ENCODE measurements around the gene PJA2. TPM values are rescaled to one million over a fixed set of nuclear protein-coding genes. Genes with fewer than 3 reads are reported as not detected.

PJA2 gene
- total and polyA plus RNA-seq, 2 donors (not counting 3 experiments of a cell fraction or from before 2014, with no cell fraction given), result 24.4 to 64.9 TPM

- DNase-seq (ENCODE audit: low read depth, low spot score), result no peak
- H3K9ac ChIP-seq (replicated peaks; ENCODE audit: extremely low read depth, insufficient read depth, low read length), result no peak overlapping the region
- POLR2A ChIA-PET, result no interaction called here
- CTCF ChIA-PET, result no interaction called here
- H3K9me1 ChIP-seq (replicated peaks; ENCODE audit: control insufficient read depth, extremely low read depth, insufficient read depth, low read length), result no peaks in the 10 kb centered on the region
- no peak overlapping the region for H3K27ac ChIP-seq (ENCODE audit: insufficient read depth, low read depth, low read length)
- no peaks in the 10 kb centered on the region for H3K4me1 ChIP-seq (ENCODE audit: control insufficient read depth, extremely low read depth, insufficient read depth, low read length)
- no peaks in the 10 kb centered on the region for H3K27me3 ChIP-seq (ENCODE audit: control insufficient read depth in 2 of 2, insufficient read depth in 2 of 2, low read length in 2 of 2)
- H3K4me3 ChIP-seq (replicated peaks in 1 of 3; ENCODE audit: insufficient read depth in 1 of 3, low read depth in 1 of 3, low read length in 3 of 3), result no peak overlapping the region
- H2AFZ ChIP-seq (ENCODE audit: low read depth, low read length), result no peak overlapping the region
- dilution Hi-C loops (cut with MboI; ENCODE audit: extremely low pct_ligation_motif_present, low sequenced_read_pairs), result no loop called here
- no peaks in the 10 kb centered on the region for H3K79me2 ChIP-seq (ENCODE audit: control insufficient read depth, insufficient read depth, low read length)
- intact Hi-C loops (cut with micrococcal nuclease), result loop anchor here (5.0 kb wide), 1 partner anchor 158 kb away; no protein-coding TSS in a partner anchor
- H4K20me1 ChIP-seq (replicated peaks; ENCODE audit: control insufficient read depth, extremely low read depth, insufficient read depth, low read length), result no peaks in the 10 kb centered on the region
- TF ChIP-seq EZH2 (IDR thresholded peaks at IDR 0.05; ENCODE audit: borderline replicate concordance, low read depth, low read length, severe bottlenecking), result no peak
- TF ChIP-seq GATA2 (IDR thresholded peaks at IDR 0.05; ENCODE audit: insufficient read depth, insufficient read length, low read depth, low read length), result no peak
- TF ChIP-seq POLR2A (IDR thresholded peaks at IDR 0.05; ENCODE audit: low read depth, low read length), result no peak
- TF ChIP-seq JUN (IDR thresholded peaks at IDR 0.05; ENCODE audit: borderline replicate concordance, insufficient read depth, insufficient read length, low read depth), result no peak
- no peak for TF ChIP-seq FOS (IDR thresholded peaks at IDR 0.05; ENCODE audit: borderline replicate concordance, insufficient read depth, low read length)
- no peak for TF ChIP-seq CTCF (IDR thresholded peaks at IDR 0.05; ENCODE audit: extremely low read depth in 1 of 2, insufficient read depth in 1 of 2, low read depth in 1 of 2, low read length in 2 of 2)
- TF ChIP-seq MAX (IDR thresholded peaks at IDR 0.05; ENCODE audit: insufficient read depth, insufficient read length), result no peak
- no peak for TF ChIP-seq POLR2AphosphoS5 (IDR thresholded peaks at IDR 0.05; ENCODE audit: insufficient read depth, low read depth, low read length)
- no peak for TF ChIP-seq MYC (IDR thresholded peaks at IDR 0.05; ENCODE audit: low read depth, low read length)
- no TSS peak for BruUV-seq (replicated peaks)
- no peaks in the 10 kb centered on the region for H3K36me3 ChIP-seq (ENCODE audit: control insufficient read depth in 2 of 2, extremely low read depth in 1 of 2, insufficient read depth in 2 of 2, low read length in 2 of 2)
- H3K4me2 ChIP-seq (ENCODE audit: insufficient read depth, low read length), result no peak overlapping the region
- FAIRE-seq, result no peak
- H3K9me3 ChIP-seq (replicated peaks; ENCODE audit: control insufficient read depth, insufficient read depth, low read length), result no peaks in the 10 kb centered on the region
Observed at GRCh38 chr5:109309326-109310063, 100.3 kb downstream of the PJA2 start.

Data from endothelial cell of umbilical vein (primary cell).